OCI-LY3 (cell line): ENCODE results near the gene PXN.
A peak's percentile ranks its signal among the peaks of the same experiment; 100 is the strongest.

Experiments
- H2AFZ ChIP-seq: fragments of 200-600, 300-600 bp; shearing (Covaris generic); 2 replicates; pipeline ENCODE4 v1.6.0; 2014; ENCODE audit warnings: antibody characterized with exemption, low read depth, low read length
- H3K27ac ChIP-seq: fragments of 200-600, 300-600 bp; sonication (generic); 2 replicates; pipeline ENCODE4 v1.5.1; 2014; ENCODE audit warnings: mild to moderate bottlenecking, low read length, moderate library complexity, mixed read lengths
- H3K27me3 ChIP-seq: fragments of 200-600, 300-600 bp; sonication (generic); 2 replicates; pipeline ENCODE4 v1.6.1; 2014; ENCODE audit warnings: low read depth, low read length, mixed read lengths
- H3K36me3 ChIP-seq: fragments of 200-600, 300-600 bp; sonication (generic); replicated peaks from 2 replicates; pipeline ENCODE3; 2014; ENCODE audit warnings: low read depth, low read length, mixed read lengths
- H3K4me1 ChIP-seq: fragments of 300-600, 200-600 bp; sonication (generic); 2 replicates; pipeline ENCODE4 v1.6.1; 2014; ENCODE audit warnings: low read length, mixed read lengths
- H3K4me2 ChIP-seq: fragments of 200-600, 300-600 bp; sonication (generic); 2 replicates; pipeline ENCODE4 v1.6.1; 2014; ENCODE audit warnings: low read length, mixed read lengths
- H3K4me3 ChIP-seq: fragments of 300-600, 200-600 bp; sonication (generic); 2 replicates; pipeline ENCODE4 v1.5.1; 2014; ENCODE audit warnings: antibody characterized with exemption, mild to moderate bottlenecking, low read length, moderate library complexity
- H3K79me2 ChIP-seq: fragments of 300-600, 200-600 bp; shearing (Covaris generic); 2 replicates; pipeline ENCODE4 v1.6.1; 2014; ENCODE audit warnings: mild to moderate bottlenecking, low read length, mixed read lengths
- H3K9ac ChIP-seq: fragments of 300-600, 200-600 bp; shearing (Covaris generic); 2 replicates; pipeline ENCODE4 v1.6.0; 2014; ENCODE audit warnings: mild to moderate bottlenecking, low read length, moderate library complexity
- H3K9me3 ChIP-seq: fragments of 200-600, 300-600 bp; shearing (Covaris generic); 2 replicates; pipeline ENCODE4 v1.6.1; 2014; ENCODE audit warnings: low read length, mixed read lengths; ENCODE audit not compliant: insufficient read depth
- H4K20me1 ChIP-seq: fragments of 200-600, 300-600 bp; sonication (generic); 2 replicates; pipeline ENCODE4 v1.6.1; 2016; ENCODE audit warnings: low read length, mixed read lengths; ENCODE audit not compliant: insufficient read depth
- EZH2phosphoT487 ChIP-seq: fragments of 200-600 bp; shearing (Covaris generic); IDR thresholded peaks from 2 replicates; pipeline ENCODE4 v1.6.1; 2018; ENCODE audit warnings: antibody characterized with exemption, mixed run types, low read depth
- TF ChIP-seq, protein P1 (sequence below): fragments of 200-600, 300-600 bp; sonication (generic); IDR thresholded peaks from 2 replicates; pipeline ENCODE4 v1.5.1; 2014; ENCODE audit warnings: antibody characterized with exemption, low read length, low read depth

PXN gene

DNA sequence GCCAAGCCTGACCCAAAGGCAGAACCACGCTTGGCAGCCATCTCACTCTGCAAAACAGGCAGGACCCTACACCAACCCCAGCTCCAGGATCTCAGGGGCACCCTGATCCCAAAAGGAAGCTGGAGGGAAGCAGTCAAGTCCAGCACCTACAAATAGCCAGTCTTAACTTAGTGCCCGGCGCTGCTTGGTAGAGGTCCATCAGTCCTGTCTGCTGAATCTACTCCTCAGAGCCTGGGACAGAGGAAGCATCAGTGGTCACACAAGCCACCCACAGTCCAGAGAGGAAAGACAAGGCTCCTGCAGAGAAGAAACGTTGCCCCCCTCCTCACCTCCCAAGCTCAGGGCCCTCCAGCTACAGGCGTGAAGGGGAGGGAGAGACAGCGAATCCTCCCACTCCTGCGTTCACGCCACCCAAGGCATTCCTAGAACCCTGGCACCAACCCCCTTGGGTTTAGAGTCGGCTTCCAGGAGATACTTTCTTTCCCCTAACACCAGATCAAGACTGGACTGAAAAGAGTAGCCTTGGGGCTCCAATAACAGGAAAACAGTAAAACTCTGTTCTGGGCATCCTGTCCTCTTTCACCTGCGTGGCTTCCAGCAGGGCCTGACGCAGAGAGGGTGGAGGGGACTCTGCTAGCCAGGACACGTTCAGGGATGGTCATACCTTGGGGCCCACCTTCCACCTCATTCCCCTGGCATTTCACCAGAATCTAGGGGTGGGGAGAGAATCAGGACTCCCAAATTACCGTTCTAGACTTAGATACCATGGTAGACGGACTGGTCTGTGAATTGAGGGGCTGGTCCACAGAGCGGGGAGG is 1.2 kb downstream of the PXN start:
- Histone ChIP-seq H3K9ac (no peak overlapping the region), H4K20me1 (no peaks in the 10 kb centered on the region), H2AFZ (no peak overlapping the region), H3K4me1 (peaks cover 15% of the 10 kb centered on the region; the same call in 1 of the 2 replicates), H3K27ac (no peak overlapping the region), H3K9me3 (no peaks in the 10 kb centered on the region), H3K27me3 (peaks cover 27% of the 10 kb centered on the region), H3K79me2 (no peaks in the 10 kb centered on the region), H3K36me3 (no peaks in the 10 kb centered on the region), H3K4me3 (peak overlapping the region; percentile 96), H3K4me2 (peak overlapping the region; percentile 96)
- TF ChIP-seq EZH2phosphoT487, result no peak
- TF ChIP-seq, protein P1, sequence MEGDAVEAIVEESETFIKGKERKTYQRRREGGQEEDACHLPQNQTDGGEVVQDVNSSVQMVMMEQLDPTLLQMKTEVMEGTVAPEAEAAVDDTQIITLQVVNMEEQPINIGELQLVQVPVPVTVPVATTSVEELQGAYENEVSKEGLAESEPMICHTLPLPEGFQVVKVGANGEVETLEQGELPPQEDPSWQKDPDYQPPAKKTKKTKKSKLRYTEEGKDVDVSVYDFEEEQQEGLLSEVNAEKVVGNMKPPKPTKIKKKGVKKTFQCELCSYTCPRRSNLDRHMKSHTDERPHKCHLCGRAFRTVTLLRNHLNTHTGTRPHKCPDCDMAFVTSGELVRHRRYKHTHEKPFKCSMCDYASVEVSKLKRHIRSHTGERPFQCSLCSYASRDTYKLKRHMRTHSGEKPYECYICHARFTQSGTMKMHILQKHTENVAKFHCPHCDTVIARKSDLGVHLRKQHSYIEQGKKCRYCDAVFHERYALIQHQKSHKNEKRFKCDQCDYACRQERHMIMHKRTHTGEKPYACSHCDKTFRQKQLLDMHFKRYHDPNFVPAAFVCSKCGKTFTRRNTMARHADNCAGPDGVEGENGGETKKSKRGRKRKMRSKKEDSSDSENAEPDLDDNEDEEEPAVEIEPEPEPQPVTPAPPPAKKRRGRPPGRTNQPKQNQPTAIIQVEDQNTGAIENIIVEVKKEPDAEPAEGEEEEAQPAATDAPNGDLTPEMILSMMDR, result no peak

DNA sequence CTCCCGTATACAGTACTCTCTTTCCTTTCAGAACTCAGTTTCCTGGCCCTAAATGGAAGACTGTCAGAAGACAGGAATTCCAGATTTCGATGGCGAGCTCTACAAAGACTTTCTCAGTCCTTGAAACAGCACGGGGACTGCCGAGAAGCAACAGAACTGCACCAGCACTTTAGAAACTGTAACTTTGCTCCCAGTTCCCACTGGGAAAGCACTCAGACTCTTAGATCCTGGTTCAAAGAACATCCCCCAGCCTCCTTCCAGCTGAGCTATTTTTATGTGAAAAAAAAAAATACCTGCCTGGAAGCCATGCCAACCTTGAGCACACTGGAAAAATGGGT is 1.8 kb downstream of the PXN start:
- H3K79me2 ChIP-seq, result no peaks in the 10 kb centered on the region
- no peak overlapping the region for H3K27ac ChIP-seq
- no peaks in the 10 kb centered on the region for H4K20me1 ChIP-seq
- H3K9ac ChIP-seq, result no peak overlapping the region
- no peak overlapping the region for H3K4me3 ChIP-seq
- peaks cover 15% of the 10 kb centered on the region; the same call in 1 of the 2 replicates for H3K4me1 ChIP-seq
- no peak overlapping the region for H3K4me2 ChIP-seq
- no peaks in the 10 kb centered on the region for H3K9me3 ChIP-seq
- H3K27me3 ChIP-seq, result peaks cover 27% of the 10 kb centered on the region
- H3K36me3 ChIP-seq, result no peaks in the 10 kb centered on the region
- TF ChIP-seq EZH2phosphoT487, result no peak
- TF ChIP-seq, protein P1, result no peak
- no peak overlapping the region for H2AFZ ChIP-seq

DNA sequence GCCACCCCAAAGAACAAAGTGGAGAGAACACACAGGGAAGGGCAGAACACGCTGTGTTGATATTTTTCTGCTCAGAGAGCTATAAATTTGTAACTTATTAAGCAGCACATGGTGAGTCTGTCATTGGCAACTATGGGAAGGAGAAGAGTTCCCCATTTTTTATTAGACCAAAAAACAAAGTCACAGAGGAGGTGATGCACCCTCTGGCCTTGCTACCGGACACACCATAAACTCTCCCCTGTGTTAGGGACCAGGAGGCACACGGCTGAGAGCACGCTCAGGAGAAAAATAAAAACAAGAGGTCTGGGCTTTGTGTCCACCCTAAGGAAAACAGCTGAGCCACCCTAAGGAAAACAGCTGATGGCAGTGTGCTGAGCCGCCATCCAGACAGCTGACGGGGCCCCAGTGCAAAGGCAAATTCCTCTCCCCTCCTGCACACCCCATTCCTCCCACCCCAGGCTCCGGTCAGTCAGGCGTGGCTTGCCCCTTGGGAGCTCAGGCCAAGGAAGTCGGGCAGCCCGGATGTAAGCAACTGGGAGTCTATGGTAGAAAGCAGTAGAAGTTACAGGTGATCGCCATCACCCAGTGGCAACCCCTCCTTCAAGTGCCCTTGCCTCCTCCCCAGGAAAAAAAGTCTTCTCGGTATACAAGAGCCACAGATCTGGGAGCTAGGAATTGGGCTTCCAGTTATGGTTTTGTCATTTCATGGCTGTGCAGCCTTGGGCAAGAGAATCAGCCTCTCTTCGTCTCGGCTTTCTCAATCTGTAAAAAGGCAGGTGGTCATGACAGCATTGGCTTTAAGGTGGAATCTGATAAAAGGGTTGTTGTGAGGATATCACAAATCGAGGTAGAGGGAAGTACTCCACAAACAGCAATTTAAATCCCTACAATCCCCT is 2.4 kb downstream of the PXN start:
- Histone ChIP-seq H3K4me1 (peaks cover 15% of the 10 kb centered on the region; the same call in 1 of the 2 replicates), H3K4me2 (no peak overlapping the region), H2AFZ (no peak overlapping the region), H3K36me3 (no peaks in the 10 kb centered on the region), H3K9me3 (no peaks in the 10 kb centered on the region), H3K79me2 (no peaks in the 10 kb centered on the region), H3K27ac (no peak overlapping the region), H3K4me3 (no peak overlapping the region), H4K20me1 (no peaks in the 10 kb centered on the region), H3K9ac (no peak overlapping the region), H3K27me3 (peaks cover 27% of the 10 kb centered on the region)
- TF ChIP-seq, protein P1, result no peak
- no peak for TF ChIP-seq EZH2phosphoT487
